SKM-1 (cell line): ENCODE measurements around the gene FOXN3.
A peak's percentile ranks its signal among the peaks of the same experiment; 100 is the strongest.

Source experiments
- DNase-seq: peaks from one replicate; lab custom pipeline; 2025; ENCODE audit not compliant: unreplicated experiment; lab: John Stamatoyannopoulos, UW

FOXN3 gene

GRCh38 chr14:89417091-89417464, at the start of gene FOXN3:
Gene FOXN3 (minus strand): TSS chr14:89417233. CDS start chr14:89412476, 4,757 bp downstream.
- peak; percentile 32 for DNase-seq

- DNase-seq: peak; percentile 28
These were observed 49.5 kb upstream of the FOXN3 start for GRCh38 chr14:89466484-89466883.

GRCh38 chr14:89465876-89466275, 48.8 kb upstream of the FOXN3 start:
- no peak for DNase-seq

GRCh38 chr14:89461256-89461655, 44.2 kb upstream of the FOXN3 start:
- DNase-seq: no peak

- peak; percentile 4 for DNase-seq
These were observed 41.8 kb upstream of the FOXN3 start for GRCh38 chr14:89458713-89459420.

GRCh38 chr14:89457007-89457406, 40.0 kb upstream of the FOXN3 start:
- no peak for DNase-seq

- DNase-seq: no peak
These were observed 38.4 kb upstream of the FOXN3 start for GRCh38 chr14:89455412-89455811.

GRCh38 chr14:89454996-89455395, 38.0 kb upstream of the FOXN3 start:
- no peak for DNase-seq

- DNase-seq: no peak
These were observed 35.2 kb upstream of the FOXN3 start for GRCh38 chr14:89452281-89452680.

- no peak for DNase-seq
These were observed 34.2 kb upstream of the FOXN3 start for GRCh38 chr14:89451229-89451628.

- no peak for DNase-seq
These were observed 30.3 kb upstream of the FOXN3 start for GRCh38 chr14:89447182-89447944.

- DNase-seq: no peak
These were observed 28.4 kb upstream of the FOXN3 start for GRCh38 chr14:89445273-89445973.

- DNase-seq: no peak
These were observed 27.6 kb upstream of the FOXN3 start for GRCh38 chr14:89444516-89445125.

- DNase-seq: no peak
These were observed 27.0 kb upstream of the FOXN3 start for GRCh38 chr14:89444044-89444443.

- DNase-seq: no peak
These were observed 26.1 kb upstream of the FOXN3 start for GRCh38 chr14:89443042-89443629.

GRCh38 chr14:89442280-89442679, 25.2 kb upstream of the FOXN3 start:
- no peak for DNase-seq

GRCh38 chr14:89440986-89441909, 24.2 kb upstream of the FOXN3 start:
- DNase-seq: no peak

GRCh38 chr14:89435892-89436656, 19.0 kb upstream of the FOXN3 start:
- DNase-seq: no peak

- DNase-seq: no peak
These were observed 18.5 kb upstream of the FOXN3 start for GRCh38 chr14:89435492-89435891.
